ENCODE measurements around the gene WFS1. TPM values are rescaled to one million over a fixed set of nuclear protein-coding genes. Genes with fewer than 3 reads are reported as not detected.

WFS1 gene
- total and polyA plus RNA-seq, 7 donors, result 5.9 to 13.3 (median 8.8) TPM

DNA sequence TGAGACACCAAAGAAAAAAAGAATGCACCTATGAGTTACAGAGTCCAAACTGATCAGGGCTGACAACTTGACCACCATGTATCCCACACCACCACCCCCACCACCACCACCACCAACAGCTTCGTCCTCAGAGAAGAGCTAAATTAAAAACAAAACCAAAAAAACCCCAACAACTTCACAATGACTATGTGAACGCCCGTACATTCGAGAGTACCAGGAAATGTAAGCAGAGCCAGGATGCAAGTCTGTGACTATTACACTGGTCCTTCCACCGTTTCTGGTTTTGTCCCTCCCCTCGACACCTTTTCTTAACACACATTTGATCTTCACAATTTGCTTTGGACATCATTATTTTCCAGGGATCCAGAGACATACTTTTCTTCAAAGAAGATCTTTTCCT lies 51.0 kb downstream of the WFS1 start:
- Histone ChIP-seq H3K27me3 (ENCODE audit: insufficient read depth in 3 of 3, low read length in 2 of 3) (peaks cover 0 to 24% (median 4%) of the 10 kb centered on the region in 3 donors), H3K27ac (no peak overlapping the region), H3K9me3 (no peaks in the 10 kb centered on the region), H3K4me1 (no peaks in the 10 kb centered on the region), H3K4me3 (no peak overlapping the region), H3K36me3 (ENCODE audit: insufficient read depth in 1 of 2, low read depth in 1 of 2) (no peaks in the 10 kb centered on the region)
- intact Hi-C loops (cut with DNase I), result no loop called here
- DNase-seq (no peak), ATAC-seq (no peak)
- 79 to 86% (median 82%) methylated on average over 6 of the region's 6 CpGs for WGBS, 3 donors
- TF ChIP-seq CTCF (IDR thresholded peaks at IDR 0.05), result no peak

GRCh38 chr4:6321361-6321760 lies 51.7 kb downstream of the WFS1 start:
- intact Hi-C loops (cut with DNase I), result no loop called here
- TF ChIP-seq CTCF (IDR thresholded peaks at IDR 0.05), result no peak
- no peak overlapping the region for H3K27ac ChIP-seq
- ATAC-seq (no peak), DNase-seq (no peak)
- no peaks in the 10 kb centered on the region for H3K36me3 ChIP-seq (ENCODE audit: insufficient read depth in 1 of 2, low read depth in 1 of 2)
- no peaks in the 10 kb centered on the region for H3K9me3 ChIP-seq
- peaks cover 0 to 29% (median 4%) of the 10 kb centered on the region in 3 donors for H3K27me3 ChIP-seq (ENCODE audit: insufficient read depth in 3 of 3, low read length in 2 of 3)
- no peak overlapping the region for H3K4me3 ChIP-seq
- 79 to 82% (median 81%) methylated on average over 2 of the region's 2 CpGs for WGBS, 3 donors
- no peaks in the 10 kb centered on the region for H3K4me1 ChIP-seq

GRCh38 chr4:6322067-6322760 lies 52.6 kb downstream of the WFS1 start:
- Histone ChIP-seq H3K27ac (no peak overlapping the region), H3K4me3 (no peak overlapping the region), H3K36me3 (ENCODE audit: insufficient read depth in 1 of 2, low read depth in 1 of 2) (no peaks in the 10 kb centered on the region), H3K4me1 (no peaks in the 10 kb centered on the region), H3K27me3 (ENCODE audit: insufficient read depth in 3 of 3, low read length in 2 of 3) (peaks cover 0 to 25% (median 4%) of the 10 kb centered on the region in 3 donors), H3K9me3 (no peaks in the 10 kb centered on the region)
- ATAC-seq (no peak), DNase-seq (peak in 1 of 2 donors; percentile 37)
- no peak for TF ChIP-seq CTCF (IDR thresholded peaks at IDR 0.05)
- intact Hi-C loops (cut with DNase I), result no loop called here
- 85 to 87% (median 85%) methylated on average over 23 of the region's 23 CpGs for WGBS, 3 donors

DNA sequence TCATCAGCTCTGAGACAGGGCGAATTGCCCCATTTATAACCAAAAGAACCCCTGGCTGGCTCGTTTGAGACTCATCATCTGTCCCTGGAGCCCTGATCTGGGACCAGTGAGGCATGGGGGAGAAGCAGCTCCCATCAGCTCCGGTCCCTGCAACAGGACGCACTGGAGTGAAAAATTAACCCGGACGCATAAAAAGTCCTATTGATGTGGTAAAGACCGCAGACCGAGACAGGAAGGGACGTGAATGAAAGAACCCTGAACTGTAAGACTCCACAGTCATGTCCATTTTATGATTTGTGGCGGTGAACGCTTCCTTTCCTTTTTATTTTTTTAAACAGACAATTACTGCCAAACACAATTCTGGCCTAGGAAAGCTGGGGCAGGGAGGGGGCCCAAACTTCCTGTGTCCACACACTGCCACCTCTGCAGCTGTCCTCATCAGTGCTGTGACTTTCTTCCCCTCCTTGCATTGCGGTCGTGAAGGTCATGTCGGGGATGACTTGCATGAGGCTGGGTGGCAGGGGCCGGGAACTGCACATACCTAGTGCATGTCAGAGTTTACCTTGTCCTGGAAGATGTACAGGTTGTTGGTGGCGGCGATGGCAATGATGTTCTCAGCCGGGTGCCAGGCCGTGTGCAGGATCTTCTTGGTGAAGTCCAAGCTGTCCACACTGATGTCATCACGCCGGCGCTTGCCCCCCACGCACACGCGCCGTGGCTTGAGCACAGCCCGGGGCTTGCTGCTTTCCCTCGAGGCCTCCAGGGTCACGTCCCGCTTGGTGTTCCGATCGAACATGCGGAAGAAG lies 53.3 kb downstream of the WFS1 start:
- H3K36me3 ChIP-seq (ENCODE audit: insufficient read depth in 1 of 2, low read depth in 1 of 2), result no peaks in the 10 kb centered on the region
- peaks cover 0 to 25% (median 4%) of the 10 kb centered on the region in 3 donors for H3K27me3 ChIP-seq (ENCODE audit: insufficient read depth in 3 of 3, low read length in 2 of 3)
- no peak overlapping the region for H3K4me3 ChIP-seq
- 77 to 80% (median 78%) methylated on average over 33 of the region's 33 CpGs for WGBS, 3 donors
- DNase-seq, result peak in 1 of 2 donors; percentile 32
- ATAC-seq, result no peak
- TF ChIP-seq CTCF (IDR thresholded peaks at IDR 0.05), result no peak
- H3K27ac ChIP-seq, result no peak overlapping the region
- intact Hi-C loops (cut with DNase I), result no loop called here
- no peaks in the 10 kb centered on the region for H3K9me3 ChIP-seq
- no peaks in the 10 kb centered on the region for H3K4me1 ChIP-seq
